Epithelial cell of umbilical artery (primary cell): ENCODE data around the gene NAT16. TPM values are rescaled to one million over a fixed set of nuclear protein-coding genes. Genes with fewer than 3 reads are reported as not detected.

Source experiments
- total RNA-seq: library from RNA; depleted of rRNA; stranded (reverse); fragments of >200 nt; gene quantifications from 2 replicates; pipeline ENCODE4 v1.2.3, GENCODE V29; 2014

The NAT16 gene
- total RNA-seq: not detected in 2 replicates

DNA sequence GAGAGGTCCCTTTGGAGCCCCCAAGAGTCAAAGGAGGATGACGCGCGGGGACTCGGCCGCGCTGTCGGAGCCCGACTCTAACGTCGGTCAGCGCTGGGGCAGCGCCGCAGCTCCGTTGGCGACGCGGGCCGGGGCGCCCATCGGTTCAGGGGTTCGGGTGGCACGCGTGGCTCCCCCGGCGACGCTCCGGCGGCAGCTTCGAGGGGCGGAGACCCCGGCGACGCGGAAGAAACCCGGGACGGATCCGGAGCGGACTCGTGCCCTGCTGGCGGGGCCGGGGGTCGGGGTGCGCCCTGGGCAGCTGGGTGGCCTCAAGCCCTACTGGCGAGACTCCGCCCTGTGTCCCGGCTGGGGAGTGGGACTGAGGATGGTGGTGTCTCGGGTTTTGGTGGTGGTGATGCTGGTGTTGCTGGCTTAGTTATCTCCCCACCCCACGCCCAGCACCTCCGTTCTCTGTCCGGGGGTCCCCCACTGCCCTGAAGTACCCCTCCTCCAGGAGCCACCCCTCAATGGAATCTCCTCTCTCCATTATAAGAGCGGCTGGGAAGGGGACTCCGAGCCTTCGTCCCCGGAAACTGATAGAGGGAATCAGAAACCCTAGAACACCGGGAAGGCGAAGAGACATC is at the start of gene NAT16:
TSS of gene NAT16 (minus strand) at position 164 of the 626 bp plus-strand sequence. CDS start 5,486 bp downstream, outside the sequence.

DNA sequence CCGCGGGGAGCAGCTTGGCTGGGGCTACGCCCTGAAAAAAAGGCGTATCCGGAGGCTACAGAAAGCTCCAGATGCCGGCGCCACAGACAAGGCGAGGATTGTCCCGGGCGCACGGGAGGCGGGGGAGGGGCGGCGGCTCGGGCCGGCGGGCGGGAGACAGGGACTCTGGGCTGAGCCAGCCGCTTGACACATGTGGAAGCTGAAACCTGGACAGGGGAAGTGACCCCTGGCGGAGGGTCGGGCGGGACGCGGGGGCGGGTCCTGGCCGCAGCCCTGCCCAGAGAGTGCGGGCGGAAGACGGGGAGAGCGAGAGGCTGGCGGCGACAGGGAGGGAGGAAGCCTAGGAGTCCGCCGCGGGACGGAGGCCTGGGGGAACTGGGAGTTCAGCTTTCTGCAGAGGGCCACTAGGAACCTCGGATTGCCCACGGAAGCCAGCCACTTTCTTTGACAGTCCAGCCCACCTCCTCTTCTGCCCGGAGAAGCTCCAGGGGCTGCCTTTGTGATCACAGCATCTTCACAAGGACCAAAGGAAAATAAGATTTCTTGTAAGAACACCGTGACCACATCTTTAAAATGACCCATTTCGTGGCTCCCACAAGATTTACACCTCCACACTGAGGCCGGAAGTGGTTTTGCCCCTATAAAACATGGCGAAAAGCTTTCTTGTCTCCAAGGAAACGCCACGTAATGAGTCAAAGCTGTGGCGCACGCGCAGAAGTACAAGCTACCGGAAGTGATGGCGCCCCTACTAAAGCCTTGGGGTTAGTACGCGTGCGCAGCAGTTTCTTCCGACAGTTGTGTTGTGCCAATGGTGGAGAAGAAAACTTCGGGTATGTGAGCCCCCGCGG is 37.5 kb upstream of the NAT16 start, which contains the start of the genes PLOD3 and ZNHIT1:
TSS of gene PLOD3 (minus strand) at position 194 of the 848 bp plus-strand sequence. CDS start 307 bp downstream, outside the sequence.
TSS of gene ZNHIT1 (plus strand) at position 778 of the 848 bp plus-strand sequence. CDS start at position 809, 31 bp downstream.

DNA sequence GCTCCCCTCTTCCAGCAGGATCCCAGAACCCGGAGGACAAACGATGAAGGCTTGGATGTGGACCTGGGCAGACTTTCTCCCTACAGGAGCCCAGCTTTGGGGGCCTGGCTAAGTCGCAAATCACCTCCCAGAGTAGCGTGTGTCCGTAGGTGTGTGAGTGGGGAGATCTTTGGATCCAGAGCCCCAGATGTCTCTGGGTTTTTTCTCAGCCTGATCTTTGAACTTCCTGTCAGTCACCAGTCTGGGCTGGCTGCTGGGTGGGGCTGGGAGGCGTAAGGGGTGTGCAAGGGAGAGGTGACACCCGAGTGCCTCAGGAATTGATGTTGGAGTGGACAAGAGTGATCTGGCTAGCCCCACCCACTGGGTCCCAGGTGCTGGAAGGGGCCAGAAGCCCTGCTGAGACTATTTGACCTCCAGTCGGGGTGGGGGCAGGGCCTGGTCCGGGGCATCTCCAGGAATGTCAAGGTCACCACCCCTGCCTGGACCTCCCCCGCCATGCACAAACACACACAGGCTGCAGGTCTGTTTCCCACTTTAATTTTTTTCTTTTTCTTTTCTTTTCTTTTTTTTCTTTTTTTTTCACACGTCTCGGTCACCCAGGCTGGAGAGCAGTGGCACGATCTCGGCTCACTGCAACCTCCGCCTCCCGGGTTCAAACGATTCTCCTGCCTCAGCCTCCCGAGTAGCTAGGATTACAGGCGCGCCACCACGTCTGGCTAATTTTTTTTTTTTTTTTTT is 20.9 kb upstream of the NAT16 start, which contains the start of gene MOGAT3:
TSS of gene MOGAT3 (minus strand) at position 175 of the 738 bp plus-strand sequence. CDS start 182 bp downstream, outside the sequence.

DNA sequence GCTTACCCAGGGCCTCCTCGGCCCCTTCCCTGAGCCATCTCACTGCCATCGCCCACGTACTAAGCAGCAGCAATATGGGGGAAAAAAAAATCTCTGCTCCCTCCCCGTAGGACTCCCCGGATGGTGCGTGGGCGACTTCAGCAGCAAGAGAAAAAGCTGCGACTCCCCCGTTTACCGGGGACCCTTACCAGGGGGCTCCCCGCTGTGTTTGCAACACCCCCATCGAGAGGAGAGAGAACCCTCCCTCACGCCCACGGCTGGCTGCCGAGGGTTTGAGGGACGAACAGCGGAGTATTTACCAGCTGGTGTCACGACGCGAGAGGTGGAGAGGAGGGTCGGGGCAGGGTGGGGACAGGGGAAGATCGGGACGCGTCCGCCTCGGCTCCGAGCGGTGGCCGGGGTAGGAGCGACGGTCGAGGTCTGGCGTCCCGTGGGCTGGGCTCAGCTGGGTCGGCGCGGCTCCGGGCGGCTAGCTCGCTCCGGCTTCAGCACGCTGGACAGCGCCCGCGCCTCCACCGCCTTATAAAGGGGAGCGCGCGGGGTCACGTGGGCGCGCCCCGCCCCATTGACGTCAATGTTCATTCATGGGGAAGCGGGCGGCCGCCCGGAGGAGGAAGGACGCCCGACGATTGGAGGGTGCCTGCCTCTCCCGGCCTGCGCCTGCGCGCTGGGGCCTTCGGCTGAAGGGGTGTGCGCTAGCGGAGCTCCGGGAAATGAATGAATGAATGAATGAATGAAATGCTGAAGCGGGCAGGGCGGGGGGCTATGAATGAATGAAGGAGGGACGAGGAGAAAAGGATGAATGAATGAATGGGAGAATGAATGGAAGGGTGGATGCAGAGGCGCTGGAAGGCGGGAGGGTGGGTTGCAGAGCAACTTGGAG is 14.8 kb downstream of the NAT16 start, which contains the start of gene VGF:
TSS of gene VGF (minus strand) at position 495 of the 883 bp plus-strand sequence. CDS start 726 bp downstream, outside the sequence.

DNA sequence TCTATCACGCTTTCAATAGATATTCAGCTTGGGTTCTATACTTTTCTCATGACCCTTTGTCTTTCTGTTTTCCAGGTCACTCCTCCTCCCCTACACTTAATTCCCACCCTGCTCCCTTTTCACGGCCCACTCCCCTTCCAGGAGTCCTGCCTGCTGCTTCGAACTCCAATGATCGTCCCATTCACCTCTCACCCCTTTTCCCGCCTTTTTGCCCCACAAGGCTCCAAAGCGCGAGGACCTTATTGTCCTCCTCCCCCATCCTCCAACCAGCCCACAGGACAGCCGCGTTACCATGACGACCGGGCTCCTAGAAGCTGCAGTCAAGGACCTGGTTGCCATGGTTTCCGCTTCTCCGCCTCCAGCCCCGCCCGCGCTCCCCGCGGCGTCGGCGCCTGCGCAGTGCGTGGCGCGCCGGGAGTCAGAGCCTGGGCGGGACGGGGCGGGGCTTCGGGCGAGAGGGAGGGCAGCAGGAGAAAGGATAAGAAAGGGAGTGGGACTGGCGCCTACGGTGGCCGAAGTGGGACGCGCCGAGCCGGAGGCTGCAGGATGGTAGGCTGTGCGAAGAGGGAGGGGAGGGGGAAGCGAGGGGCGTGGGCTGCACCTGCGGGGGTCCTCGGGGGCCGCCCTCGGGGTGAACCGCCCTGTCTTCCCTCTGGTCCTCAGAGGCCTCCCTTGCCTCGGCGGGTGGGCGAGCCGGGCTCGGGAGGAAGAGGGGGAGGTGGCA is 26.0 kb downstream of the NAT16 start, which contains the start of gene AP1S1:
TSS of gene AP1S1 (plus strand) at position 508 of the 724 bp plus-strand sequence. CDS start at position 547, 39 bp downstream.

DNA sequence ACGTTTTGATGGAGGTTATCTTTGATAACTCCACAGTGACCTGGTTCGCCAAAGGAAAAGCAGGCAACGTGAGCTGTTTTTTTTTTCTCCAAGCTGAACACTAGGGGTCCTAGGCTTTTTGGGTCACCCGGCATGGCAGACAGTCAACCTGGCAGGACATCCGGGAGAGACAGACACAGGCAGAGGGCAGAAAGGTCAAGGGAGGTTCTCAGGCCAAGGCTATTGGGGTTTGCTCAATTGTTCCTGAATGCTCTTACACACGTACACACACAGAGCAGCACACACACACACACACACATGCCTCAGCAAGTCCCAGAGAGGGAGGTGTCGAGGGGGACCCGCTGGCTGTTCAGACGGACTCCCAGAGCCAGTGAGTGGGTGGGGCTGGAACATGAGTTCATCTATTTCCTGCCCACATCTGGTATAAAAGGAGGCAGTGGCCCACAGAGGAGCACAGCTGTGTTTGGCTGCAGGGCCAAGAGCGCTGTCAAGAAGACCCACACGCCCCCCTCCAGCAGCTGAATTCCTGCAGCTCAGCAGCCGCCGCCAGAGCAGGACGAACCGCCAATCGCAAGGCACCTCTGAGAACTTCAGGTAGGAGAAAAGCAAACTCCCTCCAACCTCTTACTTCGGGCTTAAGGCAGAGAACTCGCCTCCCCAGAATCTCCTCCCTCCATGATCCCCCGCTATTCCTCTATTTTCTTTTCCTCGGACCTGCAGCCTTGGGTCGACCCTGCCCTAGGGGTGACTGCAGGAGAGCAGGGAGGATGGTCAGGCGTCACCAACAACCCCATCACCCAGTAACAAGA is 53.2 kb downstream of the NAT16 start, which contains the start of gene SERPINE1:
TSS of gene SERPINE1 (plus strand) at position 454 of the 809 bp plus-strand sequence. CDS start 1,290 bp downstream, outside the sequence.

Other genes with a start within 250 kb of the NAT16 start
- not detected in 2 replicates for gene MUC3A, start 230.8 kb downstream of the NAT16 start, total RNA-seq
- gene MUC12, start 210.7 kb downstream of the NAT16 start, total RNA-seq: not detected in 2 replicates
- gene MUC17, start 160.2 kb downstream of the NAT16 start, total RNA-seq: not detected in 2 replicates
- gene TRIM56, start 94.8 kb downstream of the NAT16 start, total RNA-seq: 6.5 and 17.5 TPM in 2 replicates
- gene SERPINE1, start 53.2 kb downstream of the NAT16 start, total RNA-seq: 1,622 and 2,149 TPM in 2 replicates
- 189 and 211 TPM in 2 replicates for gene AP1S1, start 25.8 kb downstream of the NAT16 start, total RNA-seq
- 0.32 and 1.1 TPM in 2 replicates for gene VGF, start 14.7 kb downstream of the NAT16 start, total RNA-seq
- not detected in 2 replicates for gene MOGAT3, start 20.7 kb upstream of the NAT16 start, total RNA-seq
- 51.0 and 53.2 TPM in 2 replicates for gene PLOD3, start 37.3 kb upstream of the NAT16 start, total RNA-seq
- gene ZNHIT1, start 37.9 kb upstream of the NAT16 start, total RNA-seq: 109 and 149 TPM in 2 replicates
- gene CLDN15, start 57.5 kb upstream of the NAT16 start, total RNA-seq: 1.3 and 2.9 TPM in 2 replicates
- 336 and 410 TPM in 2 replicates for gene FIS1, start 64.8 kb upstream of the NAT16 start, total RNA-seq
- 17.9 and 26.1 TPM in 2 replicates for gene IFT22, start 141.5 kb upstream of the NAT16 start, total RNA-seq
- not detected in 2 replicates for gene COL26A1, start 182.6 kb upstream of the NAT16 start, total RNA-seq